ENCODE measurements around the gene DPEP1.
"Not testable (repeated sequence)": the region's sequence is repeated elsewhere in the genome, so short reads cannot be mapped to it uniquely, and the experiment has no call there.

DPEP1 gene

GRCh38 chr16:89633064-89633631, 19.7 kb downstream of the DPEP1 start:
- H3K36me3 ChIP-seq (ENCODE audit: insufficient read depth, low read length) = no peaks in the 10 kb centered on the region
- H3K9ac ChIP-seq (ENCODE audit: low read depth, low read length) = peak overlapping the region; percentile 48
- H3K4me1 ChIP-seq (ENCODE audit: control insufficient read depth, insufficient read depth, low read length) = peaks cover 18% of the 10 kb centered on the region
- H3K4me3 ChIP-seq (ENCODE audit: low read length) = peak overlapping the region; percentile 2
- H3K4me2 ChIP-seq (ENCODE audit: low read length) = peak overlapping the region; percentile 68
- peaks cover 3% of the 10 kb centered on the region for H3K27me3 ChIP-seq (ENCODE audit: control insufficient read depth, insufficient read depth, low read length)
- no peaks in the 10 kb centered on the region for H3K9me3 ChIP-seq (replicated peaks; ENCODE audit: low read length)

- not testable (repeated sequence) for H3K9ac ChIP-seq (ENCODE audit: low read depth, low read length); H3K9me3 ChIP-seq (replicated peaks; ENCODE audit: low read length); H3K36me3 ChIP-seq (ENCODE audit: insufficient read depth, low read length); H3K4me2 ChIP-seq (ENCODE audit: low read length); H3K27me3 ChIP-seq (ENCODE audit: control insufficient read depth, insufficient read depth, low read length); H3K4me3 ChIP-seq (ENCODE audit: low read length)
- H3K4me1 ChIP-seq (ENCODE audit: control insufficient read depth, insufficient read depth, low read length) = peaks cover 18% of the 10 kb centered on the region
Observed at GRCh38 chr16:89634463-89635385, 21.3 kb downstream of the DPEP1 start.

GRCh38 chr16:89636663-89637062, 23.2 kb downstream of the DPEP1 start:
- Histone ChIP-seq H3K9me3 (replicated peaks; ENCODE audit: low read length) (no peaks in the 10 kb centered on the region), H3K27me3 (ENCODE audit: control insufficient read depth, insufficient read depth, low read length) (peaks cover 3% of the 10 kb centered on the region), H3K4me2 (ENCODE audit: low read length) (no peak overlapping the region), H3K4me1 (ENCODE audit: control insufficient read depth, insufficient read depth, low read length) (peaks cover 25% of the 10 kb centered on the region), H3K36me3 (ENCODE audit: insufficient read depth, low read length) (no peaks in the 10 kb centered on the region), H3K9ac (ENCODE audit: low read depth, low read length) (no peak overlapping the region), H3K4me3 (ENCODE audit: low read length) (no peak overlapping the region)

GRCh38 chr16:89637379-89637778, 23.9 kb downstream of the DPEP1 start:
- Histone ChIP-seq H3K4me1 (ENCODE audit: control insufficient read depth, insufficient read depth, low read length) (peaks cover 22% of the 10 kb centered on the region), H3K4me3 (ENCODE audit: low read length) (no peak overlapping the region), H3K36me3 (ENCODE audit: insufficient read depth, low read length) (no peaks in the 10 kb centered on the region), H3K9me3 (replicated peaks; ENCODE audit: low read length) (no peaks in the 10 kb centered on the region), H3K4me2 (ENCODE audit: low read length) (no peak overlapping the region), H3K27me3 (ENCODE audit: control insufficient read depth, insufficient read depth, low read length) (peaks cover 3% of the 10 kb centered on the region), H3K9ac (ENCODE audit: low read depth, low read length) (no peak overlapping the region)

GRCh38 chr16:89638455-89638854, 25.0 kb downstream of the DPEP1 start:
- Histone ChIP-seq H3K9me3 (replicated peaks; ENCODE audit: low read length) (no peaks in the 10 kb centered on the region), H3K36me3 (ENCODE audit: insufficient read depth, low read length) (no peaks in the 10 kb centered on the region), H3K27me3 (ENCODE audit: control insufficient read depth, insufficient read depth, low read length) (peaks cover 3% of the 10 kb centered on the region), H3K9ac (ENCODE audit: low read depth, low read length) (no peak overlapping the region), H3K4me2 (ENCODE audit: low read length) (no peak overlapping the region), H3K4me3 (ENCODE audit: low read length) (no peak overlapping the region), H3K4me1 (ENCODE audit: control insufficient read depth, insufficient read depth, low read length) (peaks cover 11% of the 10 kb centered on the region)

- peaks cover 7% of the 10 kb centered on the region for H3K4me1 ChIP-seq (ENCODE audit: control insufficient read depth, insufficient read depth, low read length)
- no peak overlapping the region for H3K9ac ChIP-seq (ENCODE audit: low read depth, low read length)
- peaks cover 5% of the 10 kb centered on the region for H3K36me3 ChIP-seq (ENCODE audit: insufficient read depth, low read length)
- H3K27me3 ChIP-seq (ENCODE audit: control insufficient read depth, insufficient read depth, low read length) = peaks cover 3% of the 10 kb centered on the region
- no peak overlapping the region for H3K4me2 ChIP-seq (ENCODE audit: low read length)
- no peaks in the 10 kb centered on the region for H3K9me3 ChIP-seq (replicated peaks; ENCODE audit: low read length)
- no peak overlapping the region for H3K4me3 ChIP-seq (ENCODE audit: low read length)
Observed at GRCh38 chr16:89639385-89639784, 25.9 kb downstream of the DPEP1 start.

- peak overlapping the region; percentile 79 for H3K4me2 ChIP-seq (ENCODE audit: low read length)
- H3K27me3 ChIP-seq (ENCODE audit: control insufficient read depth, insufficient read depth, low read length) = no peaks in the 10 kb centered on the region
- no peak overlapping the region for H3K4me3 ChIP-seq (ENCODE audit: low read length)
- no peak overlapping the region for H3K9ac ChIP-seq (ENCODE audit: low read depth, low read length)
- H3K9me3 ChIP-seq (replicated peaks; ENCODE audit: low read length) = no peaks in the 10 kb centered on the region
- peaks cover 24% of the 10 kb centered on the region for H3K36me3 ChIP-seq (ENCODE audit: insufficient read depth, low read length)
- peaks cover 7% of the 10 kb centered on the region for H3K4me1 ChIP-seq (ENCODE audit: control insufficient read depth, insufficient read depth, low read length)
Observed at GRCh38 chr16:89641458-89642119, 28.1 kb downstream of the DPEP1 start.

GRCh38 chr16:89642574-89642973, 29.1 kb downstream of the DPEP1 start:
- no peak overlapping the region for H3K9ac ChIP-seq (ENCODE audit: low read depth, low read length)
- H3K9me3 ChIP-seq (replicated peaks; ENCODE audit: low read length) = no peaks in the 10 kb centered on the region
- peaks cover 30% of the 10 kb centered on the region for H3K36me3 ChIP-seq (ENCODE audit: insufficient read depth, low read length)
- H3K4me1 ChIP-seq (ENCODE audit: control insufficient read depth, insufficient read depth, low read length) = peaks cover 7% of the 10 kb centered on the region
- H3K4me3 ChIP-seq (ENCODE audit: low read length) = no peak overlapping the region
- H3K27me3 ChIP-seq (ENCODE audit: control insufficient read depth, insufficient read depth, low read length) = no peaks in the 10 kb centered on the region
- H3K4me2 ChIP-seq (ENCODE audit: low read length) = no peak overlapping the region

- Histone ChIP-seq H3K4me2 (ENCODE audit: low read length) (no peak overlapping the region), H3K9ac (ENCODE audit: low read depth, low read length) (no peak overlapping the region), H3K27me3 (ENCODE audit: control insufficient read depth, insufficient read depth, low read length) (no peaks in the 10 kb centered on the region), H3K36me3 (ENCODE audit: insufficient read depth, low read length) (peaks cover 34% of the 10 kb centered on the region), H3K4me1 (ENCODE audit: control insufficient read depth, insufficient read depth, low read length) (peaks cover 7% of the 10 kb centered on the region), H3K9me3 (replicated peaks; ENCODE audit: low read length) (no peaks in the 10 kb centered on the region), H3K4me3 (ENCODE audit: low read length) (no peak overlapping the region)
Observed at GRCh38 chr16:89643769-89644300, 30.4 kb downstream of the DPEP1 start.

GRCh38 chr16:89645122-89645521, 31.7 kb downstream of the DPEP1 start:
- Histone ChIP-seq H3K36me3 (ENCODE audit: insufficient read depth, low read length) (peaks cover 34% of the 10 kb centered on the region), H3K9me3 (replicated peaks; ENCODE audit: low read length) (no peaks in the 10 kb centered on the region)

GRCh38 chr16:89646270-89646669, 32.8 kb downstream of the DPEP1 start:
- Histone ChIP-seq H3K4me2 (ENCODE audit: low read length) (no peak overlapping the region), H3K9ac (ENCODE audit: low read depth, low read length) (no peak overlapping the region), H3K4me1 (ENCODE audit: control insufficient read depth, insufficient read depth, low read length) (no peaks in the 10 kb centered on the region), H3K36me3 (ENCODE audit: insufficient read depth, low read length) (peaks cover 34% of the 10 kb centered on the region), H3K27me3 (ENCODE audit: control insufficient read depth, insufficient read depth, low read length) (no peaks in the 10 kb centered on the region), H3K4me3 (ENCODE audit: low read length) (no peak overlapping the region), H3K9me3 (replicated peaks; ENCODE audit: low read length) (no peaks in the 10 kb centered on the region)

More at GRCh38 chr16:89645122-89645521, 31.7 kb downstream of the DPEP1 start:
- Histone ChIP-seq H3K4me2 (ENCODE audit: low read length) (no peak overlapping the region), H3K4me1 (ENCODE audit: control insufficient read depth, insufficient read depth, low read length) (peaks cover 7% of the 10 kb centered on the region), H3K27me3 (ENCODE audit: control insufficient read depth, insufficient read depth, low read length) (no peaks in the 10 kb centered on the region), H3K9ac (ENCODE audit: low read depth, low read length) (no peak overlapping the region), H3K4me3 (ENCODE audit: low read length) (no peak overlapping the region)
